ENCODE data around the gene NEIL1. TPM values are rescaled to one million over a fixed set of nuclear protein-coding genes. Genes with fewer than 3 reads are reported as not detected.

NEIL1 gene
- polyA plus RNA-seq, 1 of the 3 experiments (the other 2 are of a cell fraction): 12.0 TPM

GRCh38 chr15:75356006-75356405, 9.2 kb downstream of the NEIL1 start:
- no peaks in the 10 kb centered on the region for H3K9me3 ChIP-seq
- H3K4me2 ChIP-seq: no peak overlapping the region
- no peaks in the 10 kb centered on the region for H4K20me1 ChIP-seq (ENCODE audit: insufficient read depth)
- no peaks in the 10 kb centered on the region for H3K9me2 ChIP-seq
- H3K79me2 ChIP-seq (ENCODE audit: insufficient read depth): no peaks in the 10 kb centered on the region
- no peak overlapping the region for H3K4me3 ChIP-seq (ENCODE audit: low read depth in 2 of 2, low read length in 1 of 2)
- no peaks in the 10 kb centered on the region for H3K27me3 ChIP-seq (ENCODE audit: insufficient read depth)
- 99% methylated on average over 15 of the region's 28 CpGs for WGBS (ENCODE audit: low lambda C conversion rate)
- no peak for DNase-seq
- no peak overlapping the region for H3K27ac ChIP-seq (ENCODE audit: low read depth in 2 of 2, low read length in 1 of 2)
- POLR2A ChIA-PET: interaction anchor here (1.9 kb wide), 1 partner anchor 12 kb away, joined by 7 read pairs; the partner anchor contains the start of gene MAN2C1
- H3K9ac ChIP-seq: no peak overlapping the region
- H3F3A ChIP-seq (replicated peaks; ENCODE audit: insufficient read depth): peaks cover 4% of the 10 kb centered on the region
- H3K36me3 ChIP-seq (replicated peaks in 1 of 2; ENCODE audit: control insufficient read depth in 1 of 2, insufficient read depth in 2 of 2, low read length in 1 of 2): peaks cover 0 to 41% of the 10 kb centered on the region in 2 experiments
- TF ChIP-seq SIN3A (IDR thresholded peaks at IDR 0.05; ENCODE audit: borderline replicate concordance, low read depth, low read length) (no peak), GABPA (IDR thresholded peaks at IDR 0.05; ENCODE audit: low read depth) (no peak), ZBTB33 (IDR thresholded peaks at IDR 0.05; ENCODE audit: borderline replicate concordance, low read depth) (no peak), RFX5 (IDR thresholded peaks at IDR 0.05; ENCODE audit: low read length) (no peak), FOSL2 (IDR thresholded peaks at IDR 0.05; ENCODE audit: borderline replicate concordance, low read depth) (no peak), FOXJ3 (CRISPR knock-in tag; IDR thresholded peaks at IDR 0.05) (no peak), YY1 (IDR thresholded peaks at IDR 0.05; ENCODE audit: low read depth) (no peak), NRF1 (IDR thresholded peaks at IDR 0.05; ENCODE audit: low read depth, low read length) (no peak), POLR2AphosphoS5 (IDR thresholded peaks at IDR 0.05; ENCODE audit: low read depth, low read length) (no peak), REST (IDR thresholded peaks at IDR 0.05; ENCODE audit: low read depth, low read length) (no peak), MEF2A (IDR thresholded peaks at IDR 0.05; ENCODE audit: borderline replicate concordance, low read depth) (no peak), CTCF (IDR thresholded peaks at IDR 0.05) (no peak), TCF12 (IDR thresholded peaks at IDR 0.05) (no peak), SMC3 (IDR thresholded peaks at IDR 0.05; ENCODE audit: low read depth, low read length) (no peak), CHD2 (IDR thresholded peaks at IDR 0.05; ENCODE audit: low read length, partially characterized antibody) (no peak), NFIC (IDR thresholded peaks at IDR 0.05; ENCODE audit: borderline replicate concordance) (no peak), IRF3 (IDR thresholded peaks at IDR 0.05; ENCODE audit: low read depth, low read length) (no peak)
- H3K4me1 ChIP-seq (ENCODE audit: control insufficient read depth in 1 of 2, insufficient read depth in 2 of 2, low read depth in 1 of 2, low read length in 1 of 2): no peaks in the 10 kb centered on the region
- CTCF ChIA-PET: interaction anchor here (1.0 to 5.4 kb wide), 2 partner anchors 11 to 327 kb away, joined by 3 to 29 read pairs; partner anchors contain the start of gene MAN2C1
- H2AFZ ChIP-seq (ENCODE audit: low read depth): no peak overlapping the region
